Head of caudate nucleus (tissue), 42 donors: ENCODE data around the gene JPH3.
A peak's percentile ranks its signal among the peaks of the same experiment; 100 is the strongest.
"Not testable (repeated sequence)": the region's sequence is repeated elsewhere in the genome, so short reads cannot be mapped to it uniquely, and the experiment has no call there.

Experiments
- DNase-seq, 42 donors: peaks; one replicate each; pipeline versions ENCODE4 v3.0.0 to v3.0.0-alpha.2; 2020 to 2021; ENCODE audit warnings: mixed read lengths in 7 of 42
- intact Hi-C: fragments of 100-400 bp; cut with DNase I; formaldehyde crosslinking; loops from one replicate; pipeline ENCODE4 v1.15.0; 2022

Gene JPH3

DNA sequence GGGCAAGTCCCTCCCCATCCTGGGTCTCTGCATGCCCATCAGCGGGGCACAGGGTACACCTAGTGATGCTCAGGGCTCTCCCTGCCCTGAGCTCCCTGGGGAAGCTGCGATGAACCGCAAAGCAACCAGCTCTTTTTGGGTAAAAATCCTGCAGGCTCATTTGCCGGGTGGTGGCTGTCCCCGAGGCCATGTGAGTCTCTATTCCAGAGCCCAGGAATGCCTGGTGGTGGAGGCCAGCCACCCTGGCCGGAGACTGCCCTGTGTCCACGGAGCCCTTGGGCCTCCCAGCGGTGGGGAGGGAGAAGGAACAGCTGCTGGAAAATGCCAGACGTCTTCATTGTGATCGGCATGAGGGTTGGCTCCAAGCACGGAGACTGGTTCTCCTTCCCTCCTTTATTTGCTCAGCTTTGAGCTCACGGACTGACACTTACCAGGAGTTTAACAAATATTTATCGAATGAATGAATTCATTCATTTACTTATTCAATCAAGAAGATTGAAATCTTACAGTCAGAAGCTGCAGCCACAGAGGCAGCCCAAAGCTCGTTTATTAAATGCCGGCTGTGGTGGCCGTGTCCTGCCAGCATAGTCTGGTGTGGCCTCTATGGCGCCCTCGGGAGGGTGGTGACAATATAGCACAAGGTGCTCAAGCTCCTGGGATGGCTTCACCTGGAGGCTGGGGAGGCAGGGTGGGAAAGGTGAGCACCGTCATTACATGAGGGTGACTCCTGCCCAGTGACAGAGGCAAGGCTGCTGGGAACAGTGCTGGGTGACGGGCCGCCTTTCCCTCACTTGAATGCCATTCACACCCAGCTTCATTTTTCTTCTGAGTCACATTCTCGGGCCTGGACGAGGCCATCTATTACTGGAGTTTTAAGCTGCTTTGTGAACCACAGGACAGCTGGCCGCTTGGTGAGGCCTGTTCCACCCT, 31.1 kb upstream of the JPH3 start:
- peak in 15 of 42 donors; percentile 15 to 56 (median 33) for DNase-seq
- intact Hi-C loops, result no loop called here

DNA sequence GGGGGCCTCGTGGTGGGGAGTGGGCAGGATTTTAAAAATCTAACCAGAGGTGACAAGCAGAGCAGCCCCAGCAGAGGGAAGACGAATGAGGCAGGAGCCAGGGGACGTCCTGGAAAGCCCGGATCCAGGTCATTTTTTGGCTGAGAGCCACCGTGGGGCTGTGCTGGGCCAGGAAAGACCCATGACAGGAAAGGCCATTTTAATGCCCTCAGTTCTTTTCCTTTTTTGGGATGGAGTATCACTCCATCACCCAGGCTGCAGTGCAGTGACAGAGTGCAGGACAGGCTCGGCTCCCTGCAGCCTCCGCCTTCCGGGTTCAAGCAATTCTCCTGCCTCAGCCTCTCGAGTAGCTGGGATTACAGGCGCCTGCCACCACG, 30.5 kb upstream of the JPH3 start:
- intact Hi-C loops, result no loop called here

DNA sequence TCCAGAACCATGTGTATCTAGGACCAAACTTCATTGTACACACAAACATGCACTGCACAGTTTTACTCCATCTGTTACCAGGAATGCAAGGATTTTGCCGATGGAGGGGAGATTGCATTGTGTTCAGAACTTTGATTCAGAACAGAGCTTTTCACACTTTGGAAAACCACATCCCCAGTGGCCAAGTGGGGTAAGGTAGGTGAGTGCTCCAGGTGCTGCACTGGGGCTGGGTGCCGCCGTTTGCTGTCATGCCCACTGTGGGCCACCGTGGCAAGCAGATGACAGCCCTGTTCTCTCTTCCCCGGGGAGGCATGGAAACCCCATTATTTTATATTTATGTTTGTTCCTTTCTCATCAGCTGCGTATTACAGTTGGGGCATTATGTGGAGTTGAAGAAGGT, 29.3 kb upstream of the JPH3 start:
- intact Hi-C loops, result no loop called here
- DNase-seq, result no peak

More for the DNA sequence above, 30.5 kb upstream of the JPH3 start:
- DNase-seq, result no peak

DNA sequence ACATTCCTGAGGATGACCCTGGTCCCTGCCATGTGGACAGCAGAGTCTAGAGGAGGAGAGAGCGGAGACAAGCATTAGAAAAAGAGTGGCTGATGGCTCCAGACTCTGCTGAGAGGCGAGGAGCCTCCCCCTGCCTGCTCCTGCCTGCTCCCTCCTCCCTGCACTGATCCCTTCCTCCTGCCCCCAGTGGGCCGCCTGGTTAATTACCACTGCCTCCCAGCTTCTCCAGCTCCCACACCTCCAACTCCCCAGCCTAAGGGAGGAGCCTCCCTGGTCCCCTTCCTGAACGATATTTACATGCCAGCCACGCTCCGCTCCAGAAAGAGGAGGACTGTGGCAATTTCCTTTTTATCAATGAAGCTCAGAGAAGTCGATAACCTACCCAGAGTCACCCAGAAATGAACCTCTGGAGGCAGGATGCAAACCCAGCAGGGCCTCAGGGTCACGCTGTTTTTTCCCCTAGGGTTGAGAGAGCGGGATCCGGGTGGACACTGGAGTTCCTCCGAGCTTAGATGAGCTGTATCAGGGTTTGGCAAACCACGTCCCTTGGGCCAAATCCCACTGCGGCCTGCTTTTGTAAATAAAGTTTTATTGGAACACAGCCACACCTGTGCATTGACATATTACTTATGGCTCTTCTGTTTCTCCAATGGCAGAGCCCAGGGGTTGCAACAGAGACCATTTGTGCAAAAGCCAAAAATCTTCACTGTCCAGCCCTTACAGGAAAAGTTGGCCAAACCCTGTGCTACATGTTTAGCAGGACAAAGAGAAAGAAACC, 27.1 kb upstream of the JPH3 start:
- intact Hi-C loops, result no loop called here
- DNase-seq, result peak in 4 of 42 donors; percentile 23 to 41 (median 26)

DNA sequence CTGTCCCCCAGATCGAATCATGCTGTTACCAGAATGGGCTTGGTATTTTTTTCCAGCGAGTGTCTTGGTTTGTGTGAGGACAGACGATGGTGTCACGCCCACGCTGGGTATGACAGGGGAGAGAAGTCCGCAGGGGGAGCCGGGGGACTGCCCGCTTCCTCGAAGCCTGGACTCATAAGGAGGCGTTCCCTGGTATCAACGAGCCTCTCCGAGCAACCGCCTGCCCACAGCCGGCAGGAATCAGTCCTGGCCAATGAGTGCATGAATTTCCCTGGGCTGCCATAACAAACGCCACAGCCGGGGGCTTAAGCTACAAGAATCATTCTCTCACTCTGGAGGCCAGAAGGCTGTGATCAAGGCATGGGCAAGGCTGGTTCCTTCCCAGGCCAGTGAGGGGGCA, 26.1 kb upstream of the JPH3 start:
- DNase-seq, result no peak
- intact Hi-C loops, result no loop called here

DNA sequence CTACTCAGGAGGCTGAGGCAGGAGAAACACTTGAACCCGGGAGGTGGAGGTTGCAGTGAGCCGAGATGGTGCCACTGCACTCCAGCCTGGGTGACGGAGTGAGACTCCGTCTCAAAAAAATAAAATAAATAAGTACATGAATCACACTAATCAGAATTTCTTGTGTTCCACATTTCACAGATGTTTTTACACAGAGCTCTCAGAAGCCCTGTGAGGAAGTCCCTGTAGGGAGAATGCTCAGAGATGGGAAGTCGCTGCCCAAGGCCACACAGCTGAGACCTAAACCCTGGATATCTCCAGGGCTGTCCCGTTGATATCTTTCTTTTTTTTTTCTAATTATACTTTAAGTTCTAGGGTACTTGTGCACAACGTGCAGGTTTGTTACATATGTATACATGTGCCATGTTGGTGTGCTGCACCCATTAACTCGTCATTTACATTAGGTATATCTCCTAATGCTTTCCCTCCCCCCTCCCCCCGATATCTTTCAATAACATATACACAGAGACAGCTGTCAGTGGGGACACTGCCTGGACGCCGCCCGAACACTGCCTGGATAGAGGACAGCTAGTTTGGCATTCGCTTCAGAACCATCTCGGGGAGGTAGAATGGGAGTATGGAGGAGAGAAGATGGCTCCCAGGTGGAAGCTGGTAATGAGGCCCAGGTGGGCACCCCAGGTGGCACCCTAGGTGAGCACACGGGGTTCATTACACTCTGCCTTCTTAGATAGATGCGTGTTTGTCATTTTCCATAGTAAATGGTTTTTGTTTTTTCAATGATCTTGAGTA, 24.0 kb upstream of the JPH3 start:
- DNase-seq, intact Hi-C loops: not testable (repeated sequence)

DNA sequence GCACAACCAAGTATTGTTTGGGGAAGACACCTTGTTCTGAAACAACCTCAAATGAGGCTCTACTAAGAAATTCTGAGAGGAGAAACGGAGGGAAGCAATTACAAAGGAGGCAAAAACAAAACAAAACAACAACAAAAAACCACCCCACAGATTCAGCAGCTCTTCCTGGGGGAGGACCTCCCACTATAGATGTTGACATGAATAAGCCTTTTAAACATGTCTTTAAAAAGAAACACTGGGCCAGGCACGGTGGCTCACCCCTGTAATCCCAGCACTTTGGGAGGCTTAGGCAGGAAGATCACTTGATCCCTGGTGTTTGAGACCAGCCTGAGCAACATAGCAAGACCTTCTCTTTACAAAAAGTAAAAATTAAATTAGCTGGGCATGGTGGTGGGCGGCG, 22.6 kb upstream of the JPH3 start:
- DNase-seq, result no peak
- intact Hi-C loops, result no loop called here

DNA sequence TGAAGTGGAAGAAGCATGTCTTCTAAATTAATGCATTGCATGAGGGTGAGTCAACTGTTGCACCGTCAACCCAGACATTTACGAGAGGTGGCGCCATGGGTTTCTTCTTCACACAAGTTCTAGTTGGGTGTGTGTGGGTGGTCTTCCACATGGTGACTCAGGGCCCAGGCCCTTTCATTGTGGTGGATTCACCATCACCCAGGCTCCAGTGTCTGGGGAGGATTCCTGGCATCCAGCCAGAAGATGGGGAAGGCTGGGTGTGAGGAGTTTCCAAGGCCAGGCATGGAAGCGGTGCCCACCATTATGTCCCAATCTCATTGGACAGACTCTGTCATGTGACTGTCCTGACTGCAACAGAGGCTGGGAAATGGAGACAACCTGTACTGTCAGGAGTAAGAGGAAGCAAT, 21.4 kb upstream of the JPH3 start:
- intact Hi-C loops, result no loop called here
- DNase-seq, result peak in 3 of 42 donors; percentile 11 to 44 (median 22)

DNA sequence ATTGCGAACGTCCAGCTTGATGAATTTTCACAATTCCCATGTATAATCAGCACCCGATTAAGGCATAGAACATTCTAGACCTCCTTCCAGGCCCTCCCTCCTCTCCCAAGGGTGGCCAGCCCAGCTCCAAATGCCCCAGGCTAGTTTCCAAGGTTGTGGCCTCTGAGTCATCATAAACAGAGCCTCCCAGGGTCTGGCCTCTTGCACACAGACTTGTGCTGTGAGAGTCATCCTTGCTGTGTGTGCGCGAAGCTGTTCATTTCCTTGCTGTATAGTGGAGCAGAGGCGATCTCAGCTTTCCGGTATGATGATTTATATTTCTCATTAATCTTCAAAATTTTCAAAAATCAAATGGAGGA, 20.5 kb upstream of the JPH3 start:
- DNase-seq, result peak in 1 of 42 donors; percentile 44
- intact Hi-C loops, result no loop called here

DNA sequence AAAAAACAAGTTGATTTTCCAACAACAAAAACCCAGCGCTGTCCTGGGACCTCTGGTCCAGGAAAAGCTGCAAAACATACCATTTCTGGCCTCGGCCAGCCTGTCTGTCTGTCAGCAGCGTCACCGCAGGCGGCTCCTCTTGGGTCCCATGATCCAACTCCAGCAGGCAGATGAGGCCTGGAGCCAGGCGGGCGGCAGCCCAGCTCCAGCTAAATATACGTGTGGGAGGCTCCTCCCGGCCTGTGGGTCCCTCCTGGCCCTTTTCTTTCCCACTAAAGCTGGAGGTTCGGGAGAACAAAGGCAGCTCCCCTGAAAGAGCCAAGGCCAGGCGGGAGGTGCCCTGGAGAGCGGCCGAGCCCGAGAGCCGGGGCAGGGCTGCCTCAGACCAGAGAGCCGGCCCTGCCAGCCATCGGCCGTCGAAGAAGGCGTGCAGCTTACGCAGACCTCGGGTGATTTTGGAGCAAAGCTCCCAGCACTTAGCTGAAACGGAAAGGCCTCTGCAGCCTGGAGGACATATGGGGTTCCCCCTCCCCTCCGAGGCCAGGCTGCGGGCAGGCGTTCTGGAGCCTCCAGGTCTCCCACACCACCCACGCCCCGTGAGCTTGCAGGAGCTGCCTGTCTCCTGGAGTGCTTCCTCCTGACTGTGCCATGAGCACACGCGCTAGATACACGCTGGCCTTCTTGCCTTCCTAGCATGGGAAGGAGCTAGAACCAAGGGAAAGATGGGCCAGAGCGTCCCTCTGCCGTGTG, 19.9 kb upstream of the JPH3 start:
- DNase-seq, result peak in 27 of 42 donors; percentile 16 to 77 (median 51)
- intact Hi-C loops, result no loop called here

DNA sequence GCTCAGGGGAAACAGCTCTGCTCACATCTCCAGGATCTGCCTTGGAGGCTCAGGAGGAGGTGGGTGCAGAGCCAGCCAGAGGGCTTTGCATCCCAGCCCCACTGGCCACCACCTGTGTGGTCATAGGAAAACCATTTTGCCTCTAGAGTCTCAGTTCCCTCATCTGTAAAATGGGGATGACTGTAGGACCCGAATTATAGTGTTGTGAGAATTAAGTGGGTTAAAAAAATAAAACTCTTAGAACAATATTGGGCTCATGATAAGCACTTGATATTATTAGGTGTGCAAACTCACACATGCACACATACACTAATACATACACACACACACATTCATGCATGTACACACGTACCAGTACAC, 19.4 kb upstream of the JPH3 start:
- intact Hi-C loops, result no loop called here
- no peak for DNase-seq

DNA sequence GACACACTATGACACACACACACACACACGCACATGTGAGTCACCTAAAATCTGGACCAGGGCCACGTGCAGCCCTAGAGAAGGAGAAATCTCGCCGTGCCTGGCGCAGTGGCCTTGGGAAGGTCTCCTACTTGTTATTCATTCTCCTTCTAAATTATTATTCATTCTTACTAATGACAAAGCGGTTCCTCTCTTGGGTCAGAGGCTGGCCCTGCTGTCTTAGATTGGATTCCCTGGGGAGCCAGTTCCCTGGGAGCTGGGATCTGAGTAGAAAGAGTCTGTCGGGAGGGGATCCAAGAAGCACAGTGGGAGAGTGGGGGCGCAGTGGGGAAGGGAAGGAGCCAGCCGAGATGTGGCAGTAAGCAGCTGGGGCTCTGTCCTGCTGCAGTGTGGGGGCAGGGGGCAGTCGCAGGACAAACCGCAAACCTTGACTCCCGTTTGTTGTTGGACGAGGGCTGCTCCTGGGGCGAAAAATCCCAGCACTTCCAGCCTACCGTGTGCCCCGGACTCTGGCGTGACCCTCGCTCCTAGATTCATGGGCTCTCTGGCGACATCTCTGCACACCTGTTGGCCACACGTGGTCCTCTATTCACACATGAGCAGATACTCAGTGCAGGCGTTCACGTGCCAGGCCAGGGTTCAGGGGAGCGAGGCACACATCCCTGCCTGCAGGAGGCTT, 18.7 kb upstream of the JPH3 start:
- DNase-seq, result no peak

DNA sequence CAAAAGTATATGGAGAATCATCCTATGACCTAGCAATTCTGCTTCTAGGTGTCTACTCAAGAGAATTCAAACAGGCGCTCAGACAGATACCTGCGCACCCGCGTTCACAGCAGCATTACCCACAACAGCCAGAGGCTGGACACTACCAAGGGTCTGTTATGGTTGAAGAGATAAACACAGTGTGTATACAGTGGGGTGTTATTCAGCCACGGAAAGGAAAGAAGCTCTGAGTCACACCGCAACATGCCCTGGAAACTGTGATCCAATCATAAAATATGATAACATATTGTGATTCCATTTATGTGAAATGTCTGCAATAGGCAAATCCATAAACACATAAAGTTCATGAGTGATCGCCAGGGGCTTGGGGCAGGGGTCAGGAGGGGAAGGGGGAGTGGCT, 18.0 kb upstream of the JPH3 start:
- no peak for DNase-seq
- intact Hi-C loops, result no loop called here

More for the DNA sequence above, 18.7 kb upstream of the JPH3 start:
- intact Hi-C loops, result no loop called here

DNA sequence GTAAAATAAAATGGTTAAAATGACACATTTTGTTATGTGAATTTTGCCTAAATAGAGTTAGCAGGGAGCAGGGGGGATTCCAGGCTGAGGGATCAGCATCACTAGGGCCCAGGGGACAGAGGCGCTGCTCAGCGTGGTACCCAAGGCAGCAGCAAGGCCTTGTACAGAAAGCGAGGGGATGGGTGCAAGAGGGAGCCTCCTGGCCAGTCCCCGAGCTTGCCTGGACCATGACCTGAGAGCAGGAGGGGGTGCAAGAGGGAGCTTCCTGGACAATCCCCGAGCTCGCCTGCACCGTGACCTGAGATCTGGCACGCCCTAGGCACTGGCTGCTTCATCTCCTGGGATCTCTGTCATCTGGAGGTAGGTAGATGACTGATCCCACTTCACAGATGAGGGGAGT, 17.3 kb upstream of the JPH3 start:
- intact Hi-C loops, result loop anchor here (5.0 kb wide), 1 partner anchor 182 kb away; the partner anchor contains the start of gene KLHDC4
- no peak for DNase-seq

DNA sequence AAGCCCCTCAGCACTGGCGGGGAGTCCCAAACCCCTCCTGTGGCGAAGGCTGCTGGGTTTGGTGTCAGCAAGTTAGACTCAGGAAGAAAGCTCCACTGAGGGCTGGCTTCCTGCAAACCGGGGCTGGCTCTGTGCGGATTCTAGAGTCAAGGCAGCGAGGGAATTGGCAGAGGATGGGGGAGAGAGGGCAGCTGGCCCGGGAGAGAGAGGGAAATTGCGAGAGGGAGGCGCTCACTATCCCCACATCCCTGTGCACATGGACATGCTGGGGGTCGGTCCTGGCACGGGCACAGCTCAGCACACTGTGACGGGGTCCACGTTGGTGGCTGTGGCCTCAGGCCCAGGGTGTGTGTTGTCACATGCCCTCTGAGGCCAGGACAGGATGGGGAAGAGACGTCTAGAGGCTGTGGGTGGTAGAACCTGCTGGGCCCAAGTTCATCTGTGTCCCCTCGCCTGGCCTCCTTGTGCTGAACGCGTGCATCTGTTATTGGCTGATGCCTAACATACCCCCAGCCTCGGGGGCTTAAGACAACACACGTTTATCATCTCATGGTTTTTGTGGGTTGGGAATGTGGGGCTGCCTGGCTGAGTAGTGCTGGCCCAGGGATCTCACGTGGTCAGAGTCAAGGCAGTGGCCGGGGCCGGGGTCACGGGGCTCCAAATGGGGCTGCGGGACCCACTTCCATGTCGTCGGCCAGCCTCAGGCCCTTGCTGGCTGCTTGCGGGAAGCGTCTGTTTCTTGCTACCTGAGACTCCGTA, 16.7 kb upstream of the JPH3 start:
- no peak for DNase-seq
- intact Hi-C loops, result loop anchor here (5.0 kb wide), 1 partner anchor 182 kb away; the partner anchor contains the start of gene KLHDC4

DNA sequence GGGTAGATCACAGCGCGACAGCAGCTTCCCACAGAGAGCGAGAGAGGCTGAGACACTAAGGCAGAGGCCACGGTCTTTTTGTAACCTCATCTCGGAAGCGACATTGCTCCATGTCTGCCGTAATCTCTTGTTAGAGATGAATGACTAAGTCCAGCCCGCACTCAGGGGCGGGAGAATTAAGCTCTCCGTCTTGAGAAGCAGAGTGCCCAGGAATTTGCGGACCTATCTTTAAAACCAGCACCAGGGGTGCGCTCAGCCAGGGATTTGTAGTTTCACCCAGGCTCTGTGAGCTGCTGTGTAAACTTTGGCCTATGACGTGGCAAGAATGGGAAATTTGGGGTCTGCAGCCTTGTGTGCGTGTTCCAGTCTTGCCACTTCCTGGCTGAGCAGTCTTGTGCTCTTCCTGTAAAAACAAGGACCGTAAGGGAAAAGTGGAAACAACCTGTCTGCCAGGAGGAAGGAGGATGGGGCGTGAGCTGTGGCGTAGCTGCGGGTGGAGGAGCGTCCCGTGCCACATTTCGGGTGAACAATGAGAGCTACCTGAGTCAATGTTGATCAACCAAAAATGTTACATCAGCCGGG, 16.0 kb upstream of the JPH3 start:
- intact Hi-C loops, result loop anchor here (5.0 kb wide), 1 partner anchor 181 kb away; the partner anchor contains the start of gene KLHDC4
- no peak for DNase-seq

DNA sequence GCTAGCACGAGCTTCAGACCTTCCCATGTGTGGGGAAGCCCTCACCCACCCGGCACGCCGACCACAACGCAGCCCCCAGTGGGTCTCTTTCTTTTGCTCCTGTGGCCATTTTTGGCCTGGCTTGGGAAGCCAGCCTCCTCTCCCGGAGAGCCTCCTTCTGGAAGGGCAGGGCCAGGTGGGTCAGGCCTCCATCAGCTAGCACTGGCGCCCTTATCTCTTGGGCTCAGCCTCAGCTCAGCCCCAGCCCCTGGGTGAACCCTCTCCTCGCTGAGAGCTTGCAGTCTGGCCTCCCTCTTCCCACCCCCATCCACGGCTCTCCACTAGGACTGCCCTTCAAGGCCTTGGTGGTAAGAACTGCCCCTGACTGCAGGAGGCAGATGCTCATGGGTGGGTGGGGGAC, 14.7 kb upstream of the JPH3 start:
- intact Hi-C loops, result loop anchor here (5.0 kb wide), 1 partner anchor 180 kb away; the partner anchor contains the start of gene KLHDC4

More for the DNA sequence above, 14.7 kb upstream of the JPH3 start:
- DNase-seq, result no peak
